IMR-90 (cell line): ENCODE measurements around the gene SFSWAP. TPM values are rescaled to one million over a fixed set of nuclear protein-coding genes. Genes with fewer than 3 reads are reported as not detected.

Experiments
- ATAC-seq: fragments of 200-7000 bp; cut with Tn5 transposase; 2 replicates; pipeline ENCODE4 v1.9.1; 2020; ENCODE audit warnings: low read depth, mild to moderate bottlenecking, moderate library complexity
- BruUV-seq: library from RNA; stranded (reverse); fragments of 400-500 nt; replicated peaks from 2 replicates; lab custom pipeline; 2021; lab: Mats Ljungman, UMichigan
- CTCF ChIA-PET: fragments of 300-600 bp; formaldehyde crosslinking; extraction: SDS; loops from one replicate; lab custom pipeline; 2021; ENCODE audit warnings: antibody characterized with exemption; lab: Yijun Ruan, JAX
- POLR2A ChIA-PET: fragments of 300-600 bp; sonication (Branson Sonifier 250); formaldehyde crosslinking; loops from one replicate; lab custom pipeline; 2022; ENCODE audit warnings: antibody characterized with exemption; ENCODE audit not compliant: unreplicated experiment; lab: Charles Lee
- DNase-seq: peaks from one replicate; pipeline ENCODE4 v3.0.0; 2013
- H2AFZ ChIP-seq: replicated peaks from 2 replicates; pipeline ENCODE3; 2013; ENCODE audit warnings: low read length, mild to moderate bottlenecking; ENCODE audit not compliant: poor library complexity
- H2AK5ac ChIP-seq: 2 replicates; pipeline ENCODE4 v1.6.1; 2013; ENCODE audit warnings: low read depth, low read length, inconsistent platforms
- H2AK9ac ChIP-seq: replicated peaks from 2 replicates; pipeline ENCODE3; 2013; ENCODE audit warnings: mild to moderate bottlenecking, low read depth, low read length, moderate library complexity; ENCODE audit not compliant: poor library complexity
- H2BK120ac ChIP-seq: 2 replicates; pipeline ENCODE4 v1.6.1; 2013; ENCODE audit warnings: low read depth, low read length, inconsistent platforms
- H2BK15ac ChIP-seq: 3 replicates; pipeline ENCODE4 v1.6.1; 2013; ENCODE audit warnings: low read depth, low read length, inconsistent platforms
- H2BK20ac ChIP-seq: 2 replicates; pipeline ENCODE4 v1.6.1; 2013; ENCODE audit warnings: low read depth, mild to moderate bottlenecking, inconsistent platforms, low read length, moderate library complexity
- H2BK5ac ChIP-seq: 2 replicates; pipeline ENCODE4 v1.6.1; 2013; ENCODE audit warnings: mild to moderate bottlenecking, low read depth, low read length, inconsistent platforms; ENCODE audit not compliant: poor library complexity, severe bottlenecking
- H3K14ac ChIP-seq: replicated peaks from 2 replicates; pipeline ENCODE4 v1.6.1; 2013; ENCODE audit warnings: low read depth, low read length, inconsistent platforms
- H3K18ac ChIP-seq: 2 replicates; pipeline ENCODE4 v1.6.1; 2013; ENCODE audit warnings: low read depth, low read length, control low read depth
- H3K23ac ChIP-seq: 2 replicates; pipeline ENCODE4 v1.6.1; 2013; ENCODE audit warnings: low read depth, low read length, inconsistent platforms
- H3K27ac ChIP-seq: 2 replicates; pipeline ENCODE4 v1.5.1; 2013; ENCODE audit warnings: mild to moderate bottlenecking, control low read depth, low read length; ENCODE audit not compliant: insufficient read depth
- H3K27me3 ChIP-seq: 2 replicates; pipeline ENCODE4 v1.6.1; 2013; ENCODE audit warnings: low read length; ENCODE audit not compliant: control insufficient read depth, insufficient read depth
- H3K36me3 ChIP-seq: 2 replicates; pipeline ENCODE4 v1.6.1; 2013; ENCODE audit warnings: low read length, mixed read lengths; ENCODE audit not compliant: control insufficient read depth, insufficient read depth
- H3K4ac ChIP-seq: 2 replicates; pipeline ENCODE4 v1.6.1; 2013; ENCODE audit warnings: low read depth, low read length, inconsistent platforms
- H3K4me1 ChIP-seq: 2 replicates; pipeline ENCODE4 v1.6.1; 2013; ENCODE audit warnings: low read length, mixed read lengths; ENCODE audit not compliant: control insufficient read depth, insufficient read depth
- H3K4me2 ChIP-seq: 2 replicates; pipeline ENCODE4 v1.6.1; 2013; ENCODE audit warnings: low read depth, mild to moderate bottlenecking, control low read depth, low read length, moderate library complexity
- H3K4me3 ChIP-seq: 2 replicates; pipeline ENCODE4 v1.5.1; 2013; ENCODE audit warnings: low read depth, mild to moderate bottlenecking, control low read depth, low read length, moderate library complexity; ENCODE audit not compliant: insufficient read depth
- H3K56ac ChIP-seq: 2 replicates; pipeline ENCODE4 v1.6.1; 2013; ENCODE audit warnings: low read length, inconsistent platforms; ENCODE audit not compliant: insufficient read depth; ENCODE audit errors: extremely low read depth
- H3K79me1 ChIP-seq, 2 experiments: 2 replicates each; pipeline ENCODE4 v1.6.1; 2013; ENCODE audit warnings: low read length in 2 of 2, inconsistent platforms in 1 of 2, low read depth in 1 of 2
- H3K9ac ChIP-seq: 2 replicates; pipeline ENCODE4 v1.6.1; 2013; ENCODE audit warnings: low read depth, low read length, control low read depth
- H3K9me1 ChIP-seq: 2 replicates; pipeline ENCODE4 v1.6.1; 2013; ENCODE audit warnings: low read length, inconsistent platforms; ENCODE audit not compliant: insufficient read depth
- H3K9me3 ChIP-seq: 2 replicates; pipeline ENCODE4 v1.6.1; 2013; ENCODE audit warnings: low read length; ENCODE audit not compliant: control insufficient read depth, insufficient read depth
- H4K20me1 ChIP-seq: 2 replicates; pipeline ENCODE4 v1.6.1; 2013; ENCODE audit warnings: low read length, inconsistent platforms; ENCODE audit not compliant: insufficient read depth
- H4K5ac ChIP-seq: 2 replicates; pipeline ENCODE4 v1.6.1; 2013; ENCODE audit warnings: mild to moderate bottlenecking, low read depth, low read length, control low read depth
- H4K8ac ChIP-seq, 2 experiments: 2 replicates each; pipeline ENCODE4 v1.6.1; 2013; ENCODE audit warnings: low read depth in 2 of 2, low read length in 2 of 2, control low read depth in 1 of 2, inconsistent platforms in 1 of 2
- H4K91ac ChIP-seq: 2 replicates; pipeline ENCODE4 v1.6.1; 2013; ENCODE audit warnings: low read depth, low read length, inconsistent platforms; ENCODE audit not compliant: insufficient read depth
- BHLHE40 ChIP-seq: fragments of 150-350 bp; IDR thresholded peaks from 2 replicates; pipeline ENCODE4 v1.6.1; 2016; ENCODE audit warnings: mild to moderate bottlenecking, low read depth, low read length
- CHD1 ChIP-seq: IDR thresholded peaks from 2 replicates; pipeline ENCODE4 v1.6.1; 2012; ENCODE audit warnings: low read depth, low read length, improper control_type of control experiment
- FOS ChIP-seq: fragments of 150-350 bp; IDR thresholded peaks from 2 replicates; pipeline ENCODE4 v1.6.1; 2016; ENCODE audit warnings: low read depth, low read length
- MAFK ChIP-seq: IDR thresholded peaks from 2 replicates; pipeline ENCODE4 v1.6.1; 2012; ENCODE audit warnings: low read depth, low read length, improper control_type of control experiment
- MXI1 ChIP-seq: IDR thresholded peaks from 2 replicates; pipeline ENCODE4 v1.6.1; 2012; ENCODE audit warnings: low read depth, mild to moderate bottlenecking, low read length, moderate library complexity, borderline replicate concordance
- NFE2L2 ChIP-seq: fragments of 150-350 bp; IDR thresholded peaks from 2 replicates; pipeline ENCODE4 v1.6.1; 2016; ENCODE audit warnings: low read depth, mild to moderate bottlenecking, low read length
- POLR2A ChIP-seq: IDR thresholded peaks from 2 replicates; pipeline ENCODE4 v1.6.1; 2012; ENCODE audit warnings: mild to moderate bottlenecking, low read depth, low read length
- RAD21 ChIP-seq: IDR thresholded peaks from 2 replicates; pipeline ENCODE4 v1.6.1; 2012; ENCODE audit warnings: low read length, improper control_type of control experiment
- RCOR1 ChIP-seq: IDR thresholded peaks from 2 replicates; pipeline ENCODE4 v1.6.1; 2012; ENCODE audit warnings: mild to moderate bottlenecking, low read length, improper control_type of control experiment; ENCODE audit not compliant: insufficient replicate concordance
- SMC3 ChIP-seq: fragments of 150-350 bp; IDR thresholded peaks from 2 replicates; pipeline ENCODE4 v1.6.1; 2016; ENCODE audit warnings: low read depth, mild to moderate bottlenecking, antibody characterized with exemption, low read length, moderate library complexity
- WGBS, 2 experiments: methylation state at CpG; one replicate each; pipeline versions ENCODE4 v1.1.5 to v1.1.7; 2013; ENCODE audit warnings: missing lambda C conversion rate in 2 of 2; ENCODE audit not compliant: insufficient read length in 1 of 2; ENCODE audit errors: extremely low coverage in 2 of 2; 5-methylcytosine and 5-hydroxymethylcytosine counted together
- dilution Hi-C: fragments of 300-500 bp; cut with HindIII; formaldehyde crosslinking; loops from one replicate; pipeline ENCODE4 v1.14.3; 2018; ENCODE audit warnings: low sequenced_read_pairs; ENCODE audit not compliant: unreplicated experiment
- in situ Hi-C: fragments of 300-500 bp; cut with MboI; formaldehyde crosslinking; loops from 3 replicates; pipeline ENCODE4 v1.14.3; 2019; ENCODE audit warnings: low sequenced_read_pairs, inconsistent platforms, mixed read lengths
- intact Hi-C: fragments of 100-400 bp; cut with micrococcal nuclease; formaldehyde crosslinking; loops from 2 replicates; pipeline ENCODE4 v1.10.0; 2022
- polyA plus RNA-seq, 3 experiments: library from polyadenylated mRNA; depleted of rRNA; stranded (reverse); fragments of >200 nt; gene quantifications; 2 replicates each; pipeline ENCODE4 v1.2.3, GENCODE V29; 2012; ENCODE audit warnings: low replicate concordance in 1 of 3
- total RNA-seq: library from RNA; depleted of rRNA; stranded (reverse); fragments of >200 nt; gene quantifications from 2 replicates; pipeline ENCODE4 v1.2.3, GENCODE V29; 2012
- TF ChIP-seq, protein P1 (sequence below): fragments of 150-350 bp; IDR thresholded peaks from 2 replicates; pipeline ENCODE4 v1.6.1; 2016; ENCODE audit warnings: low read depth, mild to moderate bottlenecking, low read length, moderate library complexity, borderline replicate concordance
- TF ChIP-seq, protein P2 (sequence below): conservative IDR thresholded peaks from 2 replicates; pipeline ENCODE4 v1.5.1; 2012; ENCODE audit warnings: mild to moderate bottlenecking, low read depth, low read length, improper control_type of control experiment
- TF ChIP-seq, protein P3 (sequence below): fragments of 150-350 bp; IDR thresholded peaks from 2 replicates; pipeline ENCODE4 v1.6.1; 2017; ENCODE audit warnings: mild to moderate bottlenecking, antibody characterized with exemption, low read length, low read depth

Gene SFSWAP
- total and polyA plus RNA-seq, 2 of the 4 experiments (the other 2 are of a cell fraction), result 19.7 to 22.4 TPM

DNA sequence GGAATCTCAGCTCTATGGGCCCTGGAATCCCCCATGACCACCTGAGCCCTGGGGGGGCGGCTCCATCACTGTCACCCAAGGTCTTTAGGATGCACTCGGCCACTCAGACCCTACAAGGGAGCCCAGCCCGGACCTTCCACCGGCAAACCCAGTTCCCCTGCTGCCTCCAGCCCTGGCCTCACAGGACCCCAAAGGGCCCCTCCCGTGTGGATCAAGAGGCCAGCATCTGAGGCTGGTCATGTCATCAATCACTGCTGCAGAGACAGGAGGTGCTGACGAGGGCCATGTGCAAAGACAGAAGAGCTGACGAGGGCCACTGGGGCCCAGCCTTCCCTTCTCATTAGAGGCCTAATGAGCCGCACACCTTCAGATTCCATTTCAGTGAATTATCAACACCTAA lies 39.0 kb upstream of the SFSWAP start:
- no peak overlapping the region for H3K4me3 ChIP-seq
- no peak overlapping the region for H2AFZ ChIP-seq
- no peak overlapping the region for H3K27ac ChIP-seq
- ATAC-seq, result no peak
- H3K36me3 ChIP-seq, result no peaks in the 10 kb centered on the region
- H2BK15ac ChIP-seq, result no peak overlapping the region
- H4K20me1 ChIP-seq, result no peaks in the 10 kb centered on the region
- DNase-seq, result no peak
- no peak overlapping the region for H2BK20ac ChIP-seq
- no peak overlapping the region for H3K23ac ChIP-seq
- 13% methylated on average over 2 of the region's 8 CpGs; no CpG with 5 or more reads in 1 of the 2 experiments for WGBS, 2 experiments
- no peak overlapping the region for H3K4me2 ChIP-seq
- no peak overlapping the region for H2AK5ac ChIP-seq
- no peak overlapping the region for H3K14ac ChIP-seq
- H3K18ac ChIP-seq, result no peak overlapping the region
- no peak overlapping the region for H2BK120ac ChIP-seq
- intact Hi-C loops, result no loop called here
- H4K8ac ChIP-seq, result no peak overlapping the region
- H3K9me3 ChIP-seq, result no peaks in the 10 kb centered on the region
- ChIA-PET POLR2A (no interaction called here), CTCF (no interaction called here)
- H3K27me3 ChIP-seq, result peaks cover 4% of the 10 kb centered on the region; the same call in 1 of the 2 replicates
- no peaks in the 10 kb centered on the region for H3K9me1 ChIP-seq
- H3K9ac ChIP-seq, result no peak overlapping the region
- no peak overlapping the region for H4K5ac ChIP-seq
- BruUV-seq, result no TSS peak
- H2BK5ac ChIP-seq, result no peak overlapping the region
- H3K56ac ChIP-seq, result no peak overlapping the region
- H2AK9ac ChIP-seq, result no peak overlapping the region
- TF ChIP-seq MXI1, result no peak
- no peak for TF ChIP-seq SMC3
- TF ChIP-seq RAD21, result no peak
- no peak for TF ChIP-seq POLR2A
- no peak for TF ChIP-seq BHLHE40
- no peak for TF ChIP-seq MAFK
- TF ChIP-seq FOS, result no peak
- TF ChIP-seq RCOR1, result no peak
- no peak for TF ChIP-seq CHD1
- TF ChIP-seq, protein P1, sequence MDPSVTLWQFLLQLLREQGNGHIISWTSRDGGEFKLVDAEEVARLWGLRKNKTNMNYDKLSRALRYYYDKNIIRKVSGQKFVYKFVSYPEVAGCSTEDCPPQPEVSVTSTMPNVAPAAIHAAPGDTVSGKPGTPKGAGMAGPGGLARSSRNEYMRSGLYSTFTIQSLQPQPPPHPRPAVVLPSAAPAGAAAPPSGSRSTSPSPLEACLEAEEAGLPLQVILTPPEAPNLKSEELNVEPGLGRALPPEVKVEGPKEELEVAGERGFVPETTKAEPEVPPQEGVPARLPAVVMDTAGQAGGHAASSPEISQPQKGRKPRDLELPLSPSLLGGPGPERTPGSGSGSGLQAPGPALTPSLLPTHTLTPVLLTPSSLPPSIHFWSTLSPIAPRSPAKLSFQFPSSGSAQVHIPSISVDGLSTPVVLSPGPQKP, result no peak
- TF ChIP-seq, protein P2, sequence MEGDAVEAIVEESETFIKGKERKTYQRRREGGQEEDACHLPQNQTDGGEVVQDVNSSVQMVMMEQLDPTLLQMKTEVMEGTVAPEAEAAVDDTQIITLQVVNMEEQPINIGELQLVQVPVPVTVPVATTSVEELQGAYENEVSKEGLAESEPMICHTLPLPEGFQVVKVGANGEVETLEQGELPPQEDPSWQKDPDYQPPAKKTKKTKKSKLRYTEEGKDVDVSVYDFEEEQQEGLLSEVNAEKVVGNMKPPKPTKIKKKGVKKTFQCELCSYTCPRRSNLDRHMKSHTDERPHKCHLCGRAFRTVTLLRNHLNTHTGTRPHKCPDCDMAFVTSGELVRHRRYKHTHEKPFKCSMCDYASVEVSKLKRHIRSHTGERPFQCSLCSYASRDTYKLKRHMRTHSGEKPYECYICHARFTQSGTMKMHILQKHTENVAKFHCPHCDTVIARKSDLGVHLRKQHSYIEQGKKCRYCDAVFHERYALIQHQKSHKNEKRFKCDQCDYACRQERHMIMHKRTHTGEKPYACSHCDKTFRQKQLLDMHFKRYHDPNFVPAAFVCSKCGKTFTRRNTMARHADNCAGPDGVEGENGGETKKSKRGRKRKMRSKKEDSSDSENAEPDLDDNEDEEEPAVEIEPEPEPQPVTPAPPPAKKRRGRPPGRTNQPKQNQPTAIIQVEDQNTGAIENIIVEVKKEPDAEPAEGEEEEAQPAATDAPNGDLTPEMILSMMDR, result no peak
- TF ChIP-seq, protein P3, sequence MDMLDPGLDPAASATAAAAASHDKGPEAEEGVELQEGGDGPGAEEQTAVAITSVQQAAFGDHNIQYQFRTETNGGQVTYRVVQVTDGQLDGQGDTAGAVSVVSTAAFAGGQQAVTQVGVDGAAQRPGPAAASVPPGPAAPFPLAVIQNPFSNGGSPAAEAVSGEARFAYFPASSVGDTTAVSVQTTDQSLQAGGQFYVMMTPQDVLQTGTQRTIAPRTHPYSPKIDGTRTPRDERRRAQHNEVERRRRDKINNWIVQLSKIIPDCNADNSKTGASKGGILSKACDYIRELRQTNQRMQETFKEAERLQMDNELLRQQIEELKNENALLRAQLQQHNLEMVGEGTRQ, result no peak
- TF ChIP-seq NFE2L2, result no peak
- no peak overlapping the region for H3K4ac ChIP-seq
- H3K79me1 ChIP-seq, result no peaks in the 10 kb centered on the region
- H4K91ac ChIP-seq, result no peak overlapping the region
- in situ Hi-C loops, result no loop called here
- dilution Hi-C loops, result no loop called here
- no peaks in the 10 kb centered on the region for H3K4me1 ChIP-seq
